Nephron progenitor cell (in vitro differentiated cells): ENCODE measurements around the gene STOM.

Source experiments
- DNase-seq: peaks from one replicate; pipeline ENCODE4 v3.0.0; 2021
- H3K27ac Mint-ChIP-seq: 2 replicates; pipeline ENCODE4 v1.8.0; 2021; ENCODE audit warnings: mild to moderate bottlenecking, moderate library complexity, mixed read lengths
- H3K27me3 Mint-ChIP-seq: 2 replicates; pipeline ENCODE4 v1.8.0; 2021; ENCODE audit warnings: mild to moderate bottlenecking, low read depth, mixed read lengths; ENCODE audit not compliant: poor library complexity
- H3K36me3 Mint-ChIP-seq: 2 replicates; pipeline ENCODE4 v1.8.0; 2021; ENCODE audit warnings: low read depth, mixed read lengths
- H3K4me1 Mint-ChIP-seq: 2 replicates; pipeline ENCODE4 v1.8.0; 2021; ENCODE audit warnings: mixed read lengths
- H3K4me3 Mint-ChIP-seq: 2 replicates; pipeline ENCODE4 v1.8.0; 2021; ENCODE audit warnings: mild to moderate bottlenecking, moderate library complexity, mixed read lengths
- H3K9me3 Mint-ChIP-seq: 2 replicates; pipeline ENCODE4 v1.8.0; 2021; ENCODE audit warnings: mild to moderate bottlenecking, moderate library complexity, mixed read lengths
- TF ChIP-seq, protein P1 (sequence below): fragments of 200-600 bp; sonication (generic); IDR thresholded peaks from 2 replicates; pipeline ENCODE4 v1.5.0; 2021; ENCODE audit warnings: antibody characterized with exemption

STOM gene

DNA sequence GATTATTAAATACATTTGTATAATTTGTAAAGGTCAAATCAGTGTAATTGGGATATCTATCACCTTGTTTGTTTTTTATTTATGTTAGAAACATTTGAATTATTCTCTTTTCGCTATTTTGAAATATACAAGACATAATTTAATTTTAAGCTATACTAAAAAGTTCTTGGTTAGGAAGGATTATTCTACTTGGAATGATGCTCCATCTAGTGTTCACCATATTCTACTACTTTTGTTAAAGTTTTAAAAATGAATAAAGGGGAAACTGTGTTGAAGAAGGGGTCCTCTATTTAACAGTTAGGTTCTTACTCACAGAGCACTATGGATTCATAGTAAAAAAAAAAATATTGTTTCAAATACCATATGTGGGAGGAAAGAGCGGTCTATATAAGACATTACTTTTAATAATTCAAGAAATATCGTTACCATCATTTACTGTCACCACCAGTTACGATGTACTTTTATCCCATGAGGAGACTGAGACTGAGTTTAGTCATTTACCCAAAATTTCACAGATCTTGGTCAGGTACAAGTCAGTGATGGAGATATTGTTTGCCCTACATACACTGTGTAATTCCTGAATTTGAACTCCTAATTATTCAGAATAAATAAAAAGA lies 6.3 kb upstream of the STOM start:
- TF ChIP-seq, protein P1, sequence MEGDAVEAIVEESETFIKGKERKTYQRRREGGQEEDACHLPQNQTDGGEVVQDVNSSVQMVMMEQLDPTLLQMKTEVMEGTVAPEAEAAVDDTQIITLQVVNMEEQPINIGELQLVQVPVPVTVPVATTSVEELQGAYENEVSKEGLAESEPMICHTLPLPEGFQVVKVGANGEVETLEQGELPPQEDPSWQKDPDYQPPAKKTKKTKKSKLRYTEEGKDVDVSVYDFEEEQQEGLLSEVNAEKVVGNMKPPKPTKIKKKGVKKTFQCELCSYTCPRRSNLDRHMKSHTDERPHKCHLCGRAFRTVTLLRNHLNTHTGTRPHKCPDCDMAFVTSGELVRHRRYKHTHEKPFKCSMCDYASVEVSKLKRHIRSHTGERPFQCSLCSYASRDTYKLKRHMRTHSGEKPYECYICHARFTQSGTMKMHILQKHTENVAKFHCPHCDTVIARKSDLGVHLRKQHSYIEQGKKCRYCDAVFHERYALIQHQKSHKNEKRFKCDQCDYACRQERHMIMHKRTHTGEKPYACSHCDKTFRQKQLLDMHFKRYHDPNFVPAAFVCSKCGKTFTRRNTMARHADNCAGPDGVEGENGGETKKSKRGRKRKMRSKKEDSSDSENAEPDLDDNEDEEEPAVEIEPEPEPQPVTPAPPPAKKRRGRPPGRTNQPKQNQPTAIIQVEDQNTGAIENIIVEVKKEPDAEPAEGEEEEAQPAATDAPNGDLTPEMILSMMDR, result no peak
- Mint-ChIP-seq H3K36me3 (peaks cover 8% of the 10 kb centered on the region), H3K9me3 (peaks cover 12% of the 10 kb centered on the region), H3K4me1 (peaks cover 9% of the 10 kb centered on the region), H3K27me3 (peaks cover 9% of the 10 kb centered on the region), H3K27ac (no peak overlapping the region), H3K4me3 (no peak overlapping the region)
- DNase-seq, result no peak

DNA sequence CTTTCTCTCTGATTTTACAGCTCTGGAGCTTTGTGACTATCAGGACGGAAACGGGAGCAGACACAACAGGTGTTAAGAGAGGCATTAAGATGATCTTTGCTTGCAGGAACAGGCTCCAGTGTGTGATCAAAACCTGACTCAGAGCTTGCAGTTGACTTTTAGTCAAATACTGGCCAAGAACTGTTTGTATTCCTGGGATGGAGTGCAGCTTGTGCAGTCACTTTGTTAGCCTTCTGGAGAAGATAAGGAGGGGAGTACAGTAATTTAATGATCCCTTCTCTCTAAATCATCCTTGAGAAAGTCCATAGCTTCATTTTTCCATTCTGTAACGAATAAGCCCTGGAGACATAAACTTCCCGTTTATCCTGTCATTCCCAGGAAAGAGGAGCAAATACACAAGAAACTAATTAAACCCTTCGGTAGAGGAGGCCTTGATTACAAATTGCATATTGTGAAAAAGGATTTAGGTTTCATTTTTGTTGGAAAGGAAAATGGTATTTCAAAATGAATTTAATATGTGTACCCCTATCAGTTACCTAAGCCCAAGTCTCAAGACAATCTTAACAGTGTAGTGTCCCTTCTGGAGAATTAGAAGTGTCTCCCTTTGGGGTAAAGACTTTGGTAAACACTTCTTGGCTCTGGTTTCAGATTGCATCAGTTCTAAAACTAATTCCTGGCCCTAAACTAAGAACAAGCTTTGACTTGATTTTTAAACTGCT lies 3.1 kb upstream of the STOM start:
- H3K36me3 Mint-ChIP-seq, result peaks cover 10% of the 10 kb centered on the region
- no peak overlapping the region for H3K27ac Mint-ChIP-seq
- TF ChIP-seq, protein P1, result no peak
- H3K27me3 Mint-ChIP-seq, result peaks cover 29% of the 10 kb centered on the region
- H3K9me3 Mint-ChIP-seq, result peaks cover 11% of the 10 kb centered on the region
- no peak for DNase-seq
- H3K4me3 Mint-ChIP-seq, result no peak overlapping the region
- peaks cover 15% of the 10 kb centered on the region for H3K4me1 Mint-ChIP-seq

DNA sequence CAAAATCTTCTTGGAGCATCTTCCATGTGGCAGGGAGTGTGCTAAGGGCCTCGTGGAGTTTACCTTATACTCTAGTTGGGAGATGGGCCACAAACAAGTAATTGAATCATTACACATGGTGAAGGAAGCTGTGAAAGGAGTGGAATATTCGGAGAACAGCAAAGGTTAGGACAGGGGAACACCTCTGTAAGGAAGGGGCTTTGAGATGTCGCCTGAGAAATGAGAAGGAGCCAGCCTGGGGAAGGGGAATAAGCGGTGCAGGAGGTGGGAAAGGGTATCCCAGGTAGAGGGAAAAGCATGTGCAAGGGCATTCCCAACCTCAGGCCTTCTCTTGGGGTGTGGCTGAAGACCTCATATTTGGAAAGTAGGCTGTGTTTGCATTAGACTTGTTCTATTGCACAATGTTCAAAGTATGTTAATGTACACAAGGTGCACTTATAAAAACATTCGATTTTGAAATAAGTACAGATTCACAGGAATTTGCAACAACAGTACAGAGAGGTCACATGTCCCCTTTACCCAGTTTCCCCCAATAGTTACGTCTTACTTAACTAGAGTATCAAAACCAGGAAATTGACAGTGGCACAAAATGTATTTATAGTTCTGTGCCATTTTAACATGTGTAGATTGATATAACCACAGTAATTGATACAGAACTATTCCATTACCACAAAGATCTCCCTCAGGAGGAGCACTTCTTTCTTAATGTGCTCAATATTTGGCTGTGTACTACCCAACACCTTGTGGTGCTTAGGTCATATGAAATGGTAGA lies 2.4 kb upstream of the STOM start:
- Mint-ChIP-seq H3K27ac (no peak overlapping the region), H3K27me3 (peaks cover 36% of the 10 kb centered on the region), H3K9me3 (peaks cover 5% of the 10 kb centered on the region), H3K4me3 (no peak overlapping the region), H3K36me3 (peaks cover 4% of the 10 kb centered on the region), H3K4me1 (peaks cover 21% of the 10 kb centered on the region)
- no peak for DNase-seq
- TF ChIP-seq, protein P1, result no peak

DNA sequence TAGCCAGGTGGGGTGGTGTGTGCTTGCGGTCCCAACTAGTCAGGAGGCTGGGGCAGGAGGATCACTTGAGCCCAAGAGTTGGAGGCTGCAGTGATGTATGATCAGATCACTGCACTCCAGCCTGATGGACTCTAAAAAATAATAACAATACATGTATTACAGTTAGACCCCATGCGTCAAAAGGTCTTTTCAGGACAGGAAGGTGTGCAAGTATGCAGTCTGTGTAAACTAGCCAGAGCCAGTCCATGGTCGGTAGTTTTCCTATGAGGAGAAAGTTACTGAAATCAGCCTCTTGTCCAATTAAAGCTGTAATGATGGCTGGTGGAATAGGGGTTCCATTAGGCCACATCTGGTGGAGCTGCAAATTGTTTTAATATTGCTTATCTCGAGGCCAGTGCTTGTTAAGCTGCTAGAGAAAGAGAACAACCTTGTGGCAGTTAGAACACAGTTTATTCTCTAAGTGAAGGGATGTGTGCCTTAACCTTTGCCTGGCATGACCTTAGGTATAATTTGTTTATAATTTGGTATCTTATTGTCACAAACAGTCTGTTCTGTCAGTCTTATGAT lies 1.5 kb upstream of the STOM start:
- Mint-ChIP-seq H3K4me3 (peak overlapping the region; percentile 56), H3K27ac (no peak overlapping the region), H3K4me1 (peaks cover 21% of the 10 kb centered on the region), H3K36me3 (peaks cover 4% of the 10 kb centered on the region), H3K27me3 (peaks cover 36% of the 10 kb centered on the region), H3K9me3 (peaks cover 5% of the 10 kb centered on the region)
- TF ChIP-seq, protein P1, result no peak
- DNase-seq, result no peak

DNA sequence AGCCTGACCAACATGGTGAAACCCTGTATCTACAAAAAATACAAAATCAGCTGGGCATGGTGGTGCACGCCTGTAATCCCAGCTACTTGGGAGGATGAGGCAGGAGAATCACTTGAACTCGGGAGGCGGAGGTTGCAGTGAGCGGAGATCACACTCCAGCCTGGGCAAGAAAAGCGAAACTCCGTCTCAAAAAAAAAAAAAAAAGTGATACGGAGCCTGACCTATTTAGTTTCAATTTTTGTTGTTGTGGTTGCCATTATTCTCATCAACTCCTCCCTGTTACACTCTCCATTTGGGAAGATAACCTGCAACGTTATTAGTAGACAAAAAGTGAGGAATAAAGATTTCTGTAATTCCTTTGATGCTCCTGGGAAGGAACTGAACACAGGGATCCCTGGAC lies 1.3 kb downstream of the STOM start:
- H3K4me3 Mint-ChIP-seq, result peak overlapping the region; percentile 40
- TF ChIP-seq, protein P1, result no peak
- peaks cover 21% of the 10 kb centered on the region for H3K4me1 Mint-ChIP-seq
- peaks cover 5% of the 10 kb centered on the region for H3K9me3 Mint-ChIP-seq
- H3K27me3 Mint-ChIP-seq, result peaks cover 36% of the 10 kb centered on the region
- DNase-seq, result no peak
- peaks cover 4% of the 10 kb centered on the region for H3K36me3 Mint-ChIP-seq
- H3K27ac Mint-ChIP-seq, result no peak overlapping the region
